ENCODE results near the gene LRRIQ4. TPM values are rescaled to one million over a fixed set of nuclear protein-coding genes. Genes with fewer than 3 reads are reported as not detected.

The LRRIQ4 gene
- total and polyA plus RNA-seq, 4 donors = 0.09 TPM; not detected in 3

GRCh38 chr3:169880576-169881250, 68.0 kb downstream of the LRRIQ4 start (continued):
- no peak for TF ChIP-seq RXRA (IDR thresholded peaks at IDR 0.05)
- no peak for TF ChIP-seq FOXA2 (IDR thresholded peaks at IDR 0.05)
- no peak for TF ChIP-seq JUND (IDR thresholded peaks at IDR 0.05)
- no peak for TF ChIP-seq NR2F2 (IDR thresholded peaks at IDR 0.05)
- TF ChIP-seq RAD21 (IDR thresholded peaks at IDR 0.05) = no peak
- TF ChIP-seq SP1 (IDR thresholded peaks at IDR 0.05) = no peak

DNA sequence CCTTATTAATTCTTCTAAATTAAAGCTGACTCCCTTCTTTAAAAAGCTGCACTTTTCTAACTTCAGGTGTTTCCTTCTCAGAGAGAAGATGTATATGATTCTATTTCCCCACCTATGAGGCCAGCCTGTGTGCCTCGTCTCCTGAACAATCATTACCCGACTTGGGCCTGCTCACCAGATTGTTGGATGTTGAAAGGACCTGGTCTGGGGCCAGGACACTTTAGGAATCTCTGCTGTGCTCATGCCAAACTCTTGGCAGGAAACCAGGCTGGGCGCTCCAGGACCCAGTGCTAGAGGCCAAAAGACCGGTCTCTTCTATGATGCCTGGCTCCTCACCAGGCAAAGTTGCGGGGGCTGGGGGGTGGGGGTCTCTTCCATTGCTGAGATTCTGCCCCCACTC, 74.0 kb downstream of the LRRIQ4 start:
- no peak for DNase-seq (ENCODE audit: low spot score)
- no peaks in the 10 kb centered on the region for H3K9me3 ChIP-seq (ENCODE audit: control insufficient read depth in 4 of 4, low read length in 3 of 4)
- H3K27me3 ChIP-seq (ENCODE audit: control insufficient read depth in 4 of 4, insufficient read depth in 4 of 4, low read length in 3 of 4) = no peaks in the 10 kb centered on the region
- H3K4me3 ChIP-seq (ENCODE audit: low read depth in 1 of 3, low read length in 3 of 3) = no peak overlapping the region
- H3K36me3 ChIP-seq (ENCODE audit: control insufficient read depth in 4 of 4, insufficient read depth in 3 of 4, low read depth in 1 of 4, low read length in 3 of 4) = no peaks in the 10 kb centered on the region
- 16% methylated on average over 5 of the region's 5 CpGs for WGBS
- H3K27ac ChIP-seq (ENCODE audit: low read depth in 1 of 2, low read length in 2 of 2) = no peak overlapping the region
- peaks cover 0 to 5% (median 2%) of the 10 kb centered on the region in 4 donors for H3K4me1 ChIP-seq (ENCODE audit: control insufficient read depth in 4 of 4, insufficient read depth in 4 of 4, low read length in 3 of 4)
- no peak overlapping the region for H3K9ac ChIP-seq (ENCODE audit: low read depth in 1 of 2, low read length in 2 of 2)
- no peak for TF ChIP-seq NR2F2 (IDR thresholded peaks at IDR 0.05)
- TF ChIP-seq, protein P1, sequence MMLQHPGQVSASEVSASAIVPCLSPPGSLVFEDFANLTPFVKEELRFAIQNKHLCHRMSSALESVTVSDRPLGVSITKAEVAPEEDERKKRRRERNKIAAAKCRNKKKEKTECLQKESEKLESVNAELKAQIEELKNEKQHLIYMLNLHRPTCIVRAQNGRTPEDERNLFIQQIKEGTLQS (IDR thresholded peaks at IDR 0.05) = no peak
- peak; percentile 65 to 67 for TF ChIP-seq HNF4A (conservative IDR thresholded peaks at IDR 0.05)
- TF ChIP-seq REST (IDR thresholded peaks at IDR 0.05) = no peak
- TF ChIP-seq RXRA (IDR thresholded peaks at IDR 0.05) = peak; percentile 45 to 52
- TF ChIP-seq FOXA2 (IDR thresholded peaks at IDR 0.05) = peak; percentile 22
- TF ChIP-seq RAD21 (IDR thresholded peaks at IDR 0.05) = peak; percentile 22 to 55
- TF ChIP-seq CTCF (IDR thresholded peaks at IDR 0.05; ENCODE audit: low read depth, low read length, missing input control) = no peak
- TF ChIP-seq EGR1 (IDR thresholded peaks at IDR 0.05; ENCODE audit: low read depth in 2 of 2) = no peak
- TF ChIP-seq SP1 (IDR thresholded peaks at IDR 0.05) = peak; percentile 18
- TF ChIP-seq, protein P2, sequence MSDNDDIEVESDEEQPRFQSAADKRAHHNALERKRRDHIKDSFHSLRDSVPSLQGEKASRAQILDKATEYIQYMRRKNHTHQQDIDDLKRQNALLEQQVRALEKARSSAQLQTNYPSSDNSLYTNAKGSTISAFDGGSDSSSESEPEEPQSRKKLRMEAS (IDR thresholded peaks at IDR 0.05) = no peak
- no peak for TF ChIP-seq FOXA1 (IDR thresholded peaks at IDR 0.05)
- no peak for TF ChIP-seq HNF4G (IDR thresholded peaks at IDR 0.05)
- TF ChIP-seq ZBTB33 (IDR thresholded peaks at IDR 0.05) = peak; percentile 37
- peak in 1 of 2 donors; percentile 33 for TF ChIP-seq JUND (IDR thresholded peaks at IDR 0.05)
- TF ChIP-seq TAF1 (conservative IDR thresholded peaks at IDR 0.05) = no peak
- TF ChIP-seq GABPA (IDR thresholded peaks at IDR 0.05 in 1 of 2, conservative IDR thresholded peaks at IDR 0.05 in 1 of 2) = no peak
- TF ChIP-seq YY1 (IDR thresholded peaks at IDR 0.05) = peak; percentile 43

Other genes starting within 250 kb of the LRRIQ4 start
- gene MECOM, start 149.2 kb upstream of the LRRIQ4 start, total RNA-seq = 1 to 10 TPM; 2.6 to 2.7 TPM
- gene MECOM, start 149.2 kb upstream of the LRRIQ4 start, polyA plus RNA-seq = 1 to 10 TPM in 1 of 2 donors, under 1 TPM in 1; 0.73 to 1.4 TPM
- gene TERC, start 47.8 kb upstream of the LRRIQ4 start, total RNA-seq = 100 to 1,000 TPM in 1 of 2 donors, 10 to 100 TPM in 1; 55.1 to 207 TPM
- gene TERC, start 47.8 kb upstream of the LRRIQ4 start, polyA plus RNA-seq = under 1 TPM in 1 of 2 donors, not detected in 1; 0.85 TPM
- gene ACTRT3, start 43.3 kb upstream of the LRRIQ4 start, total RNA-seq = 1 to 10 TPM; 1.3 to 2.3 TPM
- gene ACTRT3, start 43.3 kb upstream of the LRRIQ4 start, polyA plus RNA-seq = 1 to 10 TPM; 1.4 to 1.7 TPM
- gene MYNN, start 39.5 kb upstream of the LRRIQ4 start, total RNA-seq = 10 to 100 TPM; 11.3 to 11.6 TPM
- gene MYNN, start 39.5 kb upstream of the LRRIQ4 start, polyA plus RNA-seq = 1 to 10 TPM; 4.2 to 6.9 TPM
- 1 to 10 TPM in 1 of 2 donors, under 1 TPM in 1; 0.42 to 2.8 TPM for gene LRRC34, start within 50 bp of the LRRIQ4 start, total RNA-seq
- gene LRRC34, start within 50 bp of the LRRIQ4 start, polyA plus RNA-seq = 1 to 10 TPM in 1 of 2 donors, under 1 TPM in 1; 0.22 to 1.3 TPM
- gene LRRC31, start 57.1 kb downstream of the LRRIQ4 start, total RNA-seq = 1 to 10 TPM; 2.7 to 5.3 TPM
- gene LRRC31, start 57.1 kb downstream of the LRRIQ4 start, polyA plus RNA-seq = under 1 TPM; 0.53 to 0.74 TPM
- gene SAMD7, start 98.7 kb downstream of the LRRIQ4 start, total RNA-seq = not detected
- not detected for gene SAMD7, start 98.7 kb downstream of the LRRIQ4 start, polyA plus RNA-seq
- gene SEC62, start 153.9 kb downstream of the LRRIQ4 start, total RNA-seq = 10 to 100 TPM; 62.1 to 64.4 TPM
- 100 to 1,000 TPM in 1 of 2 donors, 10 to 100 TPM in 1; 40.1 to 200 TPM for gene SEC62, start 153.9 kb downstream of the LRRIQ4 start, polyA plus RNA-seq
- 1 to 10 TPM; 1.8 to 7.2 TPM for gene GPR160, start 225.1 kb downstream of the LRRIQ4 start, total RNA-seq
- gene GPR160, start 225.1 kb downstream of the LRRIQ4 start, polyA plus RNA-seq = 1 to 10 TPM in 1 of 2 donors, under 1 TPM in 1; 0.99 to 1.6 TPM

All from liver (tissue), 9 donors.